Smooth muscle cell (in vitro differentiated cells): ENCODE measurements around the gene NKX6-2. TPM values are rescaled to one million over a fixed set of nuclear protein-coding genes. Genes with fewer than 3 reads are reported as not detected.

Experiments used
- DNase-seq: peaks from one replicate; lab custom pipeline; 2025; ENCODE audit not compliant: unreplicated experiment; lab: John Stamatoyannopoulos, UW
- H2AFZ ChIP-seq: fragments of 200-600 bp; sonication (generic); 2 replicates; pipeline ENCODE4 v1.6.0; 2016; ENCODE audit warnings: antibody characterized with exemption, low read depth, mild to moderate bottlenecking
- H3F3A ChIP-seq: fragments of 200-600 bp; sonication (generic); 2 replicates; pipeline ENCODE4 v1.6.0; 2017; ENCODE audit warnings: antibody characterized with exemption, low read depth
- H3K27ac ChIP-seq: fragments of 200-600 bp; sonication (generic); 2 replicates; pipeline ENCODE4 v1.5.1; 2016; ENCODE audit warnings: low read depth, mild to moderate bottlenecking
- H3K27me3 ChIP-seq: fragments of 200-600 bp; sonication (generic); 2 replicates; pipeline ENCODE4 v1.6.1; 2016; ENCODE audit warnings: low read depth, mild to moderate bottlenecking
- H3K36me3 ChIP-seq: fragments of 200-600 bp; sonication (generic); 2 replicates; pipeline ENCODE4 v1.5.1; 2016; ENCODE audit warnings: low read depth
- H3K4me1 ChIP-seq: fragments of 200-600 bp; sonication (generic); 2 replicates; pipeline ENCODE4 v1.5.1; 2016; ENCODE audit warnings: low read depth
- H3K4me2 ChIP-seq: fragments of 200-600 bp; sonication (generic); 2 replicates; pipeline ENCODE4 v1.6.0; 2016; ENCODE audit warnings: mild to moderate bottlenecking
- H3K4me3 ChIP-seq: fragments of 200-600 bp; sonication (generic); 2 replicates; pipeline ENCODE4 v1.5.1; 2016; ENCODE audit warnings: mild to moderate bottlenecking
- H3K79me2 ChIP-seq: fragments of 200-600 bp; sonication (generic); 2 replicates; pipeline ENCODE4 v1.6.0; 2016; ENCODE audit warnings: low read depth, mild to moderate bottlenecking
- H3K9ac ChIP-seq: fragments of 200-600 bp; sonication (generic); 2 replicates; pipeline ENCODE4 v1.6.0; 2016; ENCODE audit warnings: low read depth
- H3K9me3 ChIP-seq: fragments of 200-600 bp; sonication (generic); replicated peaks from 2 replicates; pipeline ENCODE4 v1.5.1; 2016; ENCODE audit warnings: low read depth
- H4K20me1 ChIP-seq: fragments of 200-600 bp; sonication (generic); 2 replicates; pipeline ENCODE4 v1.6.0; 2016; ENCODE audit warnings: low read depth
- WGBS: methylation state at CpG from one replicate; pipeline ENCODE4 v1.1.7; 2016; ENCODE audit warnings: low lambda C conversion rate; 5-methylcytosine and 5-hydroxymethylcytosine counted together
- polyA plus RNA-seq: library from polyadenylated mRNA; unstranded; fragments of >200 nt; fragmentation: Nextera tagmentation; extraction: Ambion mirVana; gene quantifications from 2 replicates; pipeline ENCODE4 v1.2.1, GENCODE V29; 2016
- total RNA-seq: library from RNA; depleted of rRNA; stranded (reverse); fragments of >200 nt; gene quantifications from 2 replicates; pipeline ENCODE4 v1.2.3, GENCODE V29; 2014
- TF ChIP-seq, protein P1 (sequence below): fragments of 200-600 bp; sonication (generic); IDR thresholded peaks from 2 replicates; pipeline ENCODE4 v1.5.1; 2017; ENCODE audit warnings: borderline replicate concordance, mild to moderate bottlenecking, antibody characterized with exemption; ENCODE audit not compliant: insufficient read depth, poor library complexity, severe bottlenecking

NKX6-2 gene
- total and polyA plus RNA-seq, 2 experiments from 2014 or later: 12.7 TPM; not detected in 1

DNA sequence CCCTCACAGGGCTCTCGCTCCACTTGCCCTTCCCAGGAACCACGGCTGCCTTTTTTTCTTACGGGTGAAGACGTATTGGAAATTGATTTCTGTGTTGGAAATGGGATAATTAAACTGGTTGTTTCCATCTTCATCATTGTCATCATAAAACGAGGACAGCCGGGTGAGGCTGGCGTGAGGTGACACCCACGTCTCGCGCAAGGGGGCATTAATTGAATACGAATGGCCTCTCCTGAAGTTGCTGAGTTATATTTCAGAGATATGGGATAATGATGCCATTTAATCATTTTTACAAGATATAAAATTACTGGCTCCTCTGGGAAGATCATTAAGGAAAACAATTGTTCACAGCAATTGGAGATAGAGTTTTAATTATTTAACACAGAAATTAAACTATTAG lies 18.3 kb upstream of the NKX6-2 start:
- TF ChIP-seq, protein P1, sequence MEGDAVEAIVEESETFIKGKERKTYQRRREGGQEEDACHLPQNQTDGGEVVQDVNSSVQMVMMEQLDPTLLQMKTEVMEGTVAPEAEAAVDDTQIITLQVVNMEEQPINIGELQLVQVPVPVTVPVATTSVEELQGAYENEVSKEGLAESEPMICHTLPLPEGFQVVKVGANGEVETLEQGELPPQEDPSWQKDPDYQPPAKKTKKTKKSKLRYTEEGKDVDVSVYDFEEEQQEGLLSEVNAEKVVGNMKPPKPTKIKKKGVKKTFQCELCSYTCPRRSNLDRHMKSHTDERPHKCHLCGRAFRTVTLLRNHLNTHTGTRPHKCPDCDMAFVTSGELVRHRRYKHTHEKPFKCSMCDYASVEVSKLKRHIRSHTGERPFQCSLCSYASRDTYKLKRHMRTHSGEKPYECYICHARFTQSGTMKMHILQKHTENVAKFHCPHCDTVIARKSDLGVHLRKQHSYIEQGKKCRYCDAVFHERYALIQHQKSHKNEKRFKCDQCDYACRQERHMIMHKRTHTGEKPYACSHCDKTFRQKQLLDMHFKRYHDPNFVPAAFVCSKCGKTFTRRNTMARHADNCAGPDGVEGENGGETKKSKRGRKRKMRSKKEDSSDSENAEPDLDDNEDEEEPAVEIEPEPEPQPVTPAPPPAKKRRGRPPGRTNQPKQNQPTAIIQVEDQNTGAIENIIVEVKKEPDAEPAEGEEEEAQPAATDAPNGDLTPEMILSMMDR: no peak
- Histone ChIP-seq H3K4me3 (no peak overlapping the region), H3K36me3 (no peaks in the 10 kb centered on the region), H3K4me2 (no peak overlapping the region), H3K27ac (no peak overlapping the region), H3K9me3 (no peaks in the 10 kb centered on the region), H2AFZ (no peak overlapping the region), H3K27me3 (no peaks in the 10 kb centered on the region), H3F3A (no peaks in the 10 kb centered on the region), H3K79me2 (no peaks in the 10 kb centered on the region), H3K9ac (no peak overlapping the region), H4K20me1 (no peaks in the 10 kb centered on the region), H3K4me1 (no peaks in the 10 kb centered on the region)
- no peak for DNase-seq
- WGBS: 91% methylated on average over 11 of the region's 11 CpGs

DNA sequence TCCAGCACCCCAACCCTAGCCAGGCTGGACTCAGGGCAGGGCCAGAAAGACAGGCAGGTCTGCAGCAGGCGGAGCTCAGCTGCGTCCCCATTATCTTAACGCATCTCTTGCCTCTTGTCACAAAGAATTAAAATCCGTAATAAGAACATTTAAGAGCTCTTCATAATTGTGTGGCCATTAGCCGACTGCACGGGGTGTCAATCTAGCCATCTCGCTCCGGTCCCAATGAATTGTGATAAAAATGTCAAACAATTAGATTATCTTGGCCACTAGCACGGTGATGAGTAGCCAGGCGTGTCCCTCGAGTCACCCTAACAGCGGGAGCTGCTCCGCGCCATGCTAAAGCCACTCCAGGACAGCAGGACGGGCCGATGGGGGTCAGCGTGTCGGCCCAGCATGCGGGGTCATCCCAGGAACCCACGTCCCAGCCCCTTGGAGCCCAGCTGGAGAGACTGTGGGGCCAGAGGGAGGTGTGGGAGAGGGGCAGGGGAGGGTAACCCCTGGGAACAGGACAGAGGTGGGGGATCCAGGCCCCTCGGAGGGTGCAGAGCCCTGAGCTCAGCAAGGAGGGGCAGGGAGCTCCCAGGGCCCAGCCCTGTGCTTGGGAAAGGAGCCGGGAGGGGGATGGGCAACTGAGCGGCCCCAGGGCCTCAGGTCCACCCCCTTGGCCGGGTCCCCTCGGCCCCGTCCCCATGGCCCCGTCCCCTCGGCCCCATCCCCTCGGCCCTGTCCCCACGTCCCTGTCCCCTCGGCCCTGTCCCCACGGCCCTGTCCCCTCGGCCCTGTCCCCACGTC lies 17.7 kb upstream of the NKX6-2 start:
- Histone ChIP-seq H3K9me3 (no peaks in the 10 kb centered on the region), H3K27ac (no peak overlapping the region), H3K4me3 (no peak overlapping the region), H2AFZ (no peak overlapping the region), H3K79me2 (no peaks in the 10 kb centered on the region), H3K9ac (no peak overlapping the region), H3K4me1 (no peaks in the 10 kb centered on the region), H4K20me1 (no peaks in the 10 kb centered on the region), H3K4me2 (no peak overlapping the region), H3F3A (no peaks in the 10 kb centered on the region), H3K27me3 (no peaks in the 10 kb centered on the region), H3K36me3 (no peaks in the 10 kb centered on the region)
- DNase-seq: no peak
- TF ChIP-seq, protein P1: no peak
- WGBS: 93% methylated on average over 21 of the region's 34 CpGs

DNA sequence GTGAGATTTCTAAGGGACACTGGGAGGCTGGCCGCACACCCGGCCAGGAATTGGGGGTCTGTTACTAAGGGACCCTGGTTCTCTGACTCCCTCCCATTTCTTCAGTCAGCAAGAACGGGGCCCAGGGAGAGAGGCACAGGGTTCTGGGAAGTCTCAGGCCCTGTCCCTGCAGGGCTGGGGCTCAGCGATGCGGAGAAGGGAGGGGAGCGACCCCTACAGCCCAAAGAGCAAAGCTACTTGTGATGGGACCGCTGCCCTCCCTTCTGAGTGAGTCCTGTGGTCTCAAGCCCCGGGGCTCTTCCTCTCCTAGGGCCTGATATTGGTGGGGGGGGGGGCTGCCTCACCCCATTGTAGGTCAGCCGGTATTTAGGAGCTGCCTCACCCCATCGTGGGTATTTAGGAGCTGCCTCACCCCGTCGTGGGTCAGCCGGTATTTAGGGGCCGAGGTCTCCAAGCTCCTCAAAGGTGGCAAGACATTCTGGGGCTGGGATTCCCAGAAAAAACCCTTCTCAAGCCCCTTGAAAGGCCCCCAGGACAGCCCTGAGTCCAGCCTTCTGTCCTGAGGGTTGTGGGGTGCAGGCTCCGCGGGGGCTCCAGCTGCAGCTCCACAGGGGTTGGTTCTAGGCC lies 16.9 kb upstream of the NKX6-2 start:
- H3K9me3 ChIP-seq: no peaks in the 10 kb centered on the region

More for the DNA sequence above, 16.9 kb upstream of the NKX6-2 start:
- Histone ChIP-seq H3K4me2 (no peak overlapping the region), H3K4me3 (no peak overlapping the region), H3K27me3 (no peaks in the 10 kb centered on the region), H2AFZ (no peak overlapping the region), H4K20me1 (no peaks in the 10 kb centered on the region), H3K9ac (no peak overlapping the region), H3F3A (no peaks in the 10 kb centered on the region), H3K27ac (no peak overlapping the region), H3K4me1 (no peaks in the 10 kb centered on the region), H3K79me2 (no peaks in the 10 kb centered on the region), H3K36me3 (no peaks in the 10 kb centered on the region)
- TF ChIP-seq, protein P1: no peak
- WGBS: 85% methylated on average over 16 of the region's 16 CpGs
- DNase-seq: no peak
